ENCODE measurements around the gene CDKAL1.
"Not testable (repeated sequence)": the region's sequence is repeated elsewhere in the genome, so short reads cannot be mapped to it uniquely, and the experiment has no call there.

CDKAL1 gene

GRCh38 chr6:21220271-21220987 is 686.2 kb downstream of the CDKAL1 start:
- H3K4me3 ChIP-seq (ENCODE audit: low read depth, low read length), result no peak overlapping the region

DNA sequence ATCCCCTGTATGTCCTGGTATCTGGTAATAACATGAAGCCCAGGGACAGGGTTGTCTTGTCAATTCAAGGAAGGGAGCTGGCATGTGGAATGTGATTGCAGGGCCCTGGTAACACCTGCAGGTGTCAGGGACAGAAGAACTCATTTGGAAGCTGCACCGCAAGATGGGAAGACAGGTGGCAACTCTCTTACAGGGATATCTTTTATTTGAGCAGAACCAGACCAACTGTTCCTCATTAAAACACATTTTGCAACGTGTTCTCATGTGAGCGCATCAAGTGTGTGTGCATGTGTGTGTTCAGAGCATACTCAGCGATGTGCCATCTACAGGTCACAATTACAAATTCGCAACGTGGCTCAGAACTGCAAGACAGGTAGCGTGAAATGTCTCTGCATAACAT is 688.4 kb downstream of the CDKAL1 start:
- no peak overlapping the region for H3K4me3 ChIP-seq (ENCODE audit: low read depth, low read length)

DNA sequence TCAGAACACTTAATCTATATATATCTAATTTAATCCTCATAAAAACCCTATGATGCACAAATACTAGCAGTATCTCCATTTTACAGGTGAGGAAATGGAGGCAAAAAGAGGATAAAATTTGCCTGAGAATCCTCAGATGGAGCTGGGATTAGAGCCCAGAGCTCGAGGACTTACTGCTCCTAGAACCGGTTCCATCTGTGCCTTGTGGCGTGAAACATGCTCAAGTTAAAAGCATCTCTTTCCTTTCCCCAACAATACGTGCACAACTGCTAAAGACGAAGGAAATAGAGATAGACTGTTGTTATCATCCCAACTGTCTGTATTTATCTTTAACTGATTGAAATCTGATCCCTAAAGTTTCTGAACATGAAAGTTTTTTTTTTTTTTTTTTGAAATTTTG is 691.7 kb downstream of the CDKAL1 start:
- H3K4me3 ChIP-seq (ENCODE audit: low read depth, low read length), result no peak overlapping the region

- H3K4me3 ChIP-seq (ENCODE audit: low read depth, low read length), result no peak overlapping the region
Observed at GRCh38 chr6:21227486-21227885, 693.2 kb downstream of the CDKAL1 start.

DNA sequence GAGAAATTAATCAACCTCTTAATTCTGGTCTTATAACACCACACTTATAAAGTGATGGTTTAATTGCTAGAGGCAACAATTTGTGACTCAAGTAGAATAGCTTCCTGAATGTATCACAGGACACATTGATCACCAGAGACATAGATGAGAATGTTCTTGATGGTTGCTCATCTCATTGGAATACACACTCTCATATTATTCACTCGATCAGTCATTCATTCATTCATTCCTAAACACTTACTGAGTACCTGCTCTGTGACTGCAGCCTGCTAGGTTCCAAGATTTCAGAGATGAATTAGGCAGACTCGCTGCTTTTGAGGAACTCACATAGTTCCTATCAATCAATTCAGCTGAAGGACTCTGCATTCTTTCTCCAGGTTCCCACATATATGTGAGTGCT is 694.2 kb downstream of the CDKAL1 start:
- H3K4me3 ChIP-seq (ENCODE audit: low read depth, low read length), result no peak overlapping the region

DNA sequence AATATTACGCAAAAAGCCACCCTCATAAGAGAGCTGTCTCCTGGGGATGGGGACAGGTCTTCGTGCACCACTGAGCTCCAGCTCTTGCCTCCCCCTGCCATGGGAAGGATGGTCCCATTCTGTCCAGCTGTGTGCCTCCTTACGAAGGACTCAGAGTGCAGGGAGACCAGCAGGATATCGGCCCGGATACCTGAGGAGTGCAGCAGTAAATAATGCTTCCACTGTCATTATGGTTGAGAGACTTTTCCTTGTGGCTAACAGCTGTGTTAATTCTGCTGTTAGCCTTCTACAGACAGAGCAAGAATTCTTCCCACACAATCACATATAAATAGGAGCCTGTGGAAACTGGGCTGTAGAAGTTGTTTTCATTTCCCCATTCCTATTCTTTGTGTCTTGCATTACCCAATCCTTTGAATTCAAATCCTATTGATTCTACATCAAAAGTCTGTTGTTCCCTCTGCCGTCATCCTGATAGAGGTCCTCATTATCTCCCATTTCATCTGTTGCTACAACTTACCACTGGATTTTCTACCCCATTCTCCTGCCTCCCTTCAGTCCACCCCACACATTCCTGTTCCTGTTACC is 694.7 kb downstream of the CDKAL1 start:
- no peak overlapping the region for H3K4me3 ChIP-seq (ENCODE audit: low read depth, low read length)

DNA sequence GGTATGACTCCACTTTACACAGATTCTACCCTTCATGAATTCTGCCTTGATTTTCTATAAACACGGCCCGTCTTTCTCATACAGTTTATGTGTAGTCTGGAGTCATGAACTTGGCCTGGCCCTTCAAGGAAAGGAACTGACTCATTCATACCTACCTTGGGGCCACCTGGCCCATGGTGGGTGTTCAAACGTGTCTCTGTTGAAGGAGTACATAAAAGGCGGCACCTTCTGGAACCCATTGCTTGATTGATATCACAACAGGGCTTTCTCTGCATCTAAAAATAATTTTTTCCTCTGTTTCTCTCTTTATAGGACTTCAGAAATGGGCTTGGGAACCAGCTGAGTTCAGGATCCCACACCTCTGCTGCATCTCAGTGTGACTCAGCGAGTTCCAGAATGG is 696.3 kb downstream of the CDKAL1 start:
- no peak overlapping the region for H3K4me3 ChIP-seq (ENCODE audit: low read depth, low read length)

DNA sequence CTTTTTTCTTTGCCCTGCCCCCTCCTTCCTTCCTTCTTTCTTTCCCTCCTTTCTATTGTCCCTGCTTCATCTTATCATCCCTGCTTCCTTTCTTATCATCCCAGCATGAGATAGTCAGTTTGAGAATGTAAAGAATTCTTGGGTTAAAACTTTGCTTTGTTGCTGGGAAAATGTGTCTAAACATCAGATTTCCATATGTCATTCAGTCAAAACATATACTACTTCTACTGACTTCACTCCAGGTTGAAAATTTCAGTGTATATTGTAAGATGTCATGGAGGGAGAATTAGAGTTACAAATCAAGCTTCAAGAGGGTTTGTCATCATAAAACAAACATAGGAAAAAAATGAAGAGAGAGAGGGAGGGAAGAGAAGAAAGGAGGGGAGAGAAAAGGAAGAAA is 700.9 kb downstream of the CDKAL1 start:
- H3K4me3 ChIP-seq (ENCODE audit: low read depth, low read length), result no peak overlapping the region

GRCh38 chr6:21238208-21238607 is 704.0 kb downstream of the CDKAL1 start:
- H3K4me3 ChIP-seq (ENCODE audit: low read depth, low read length), result no peak overlapping the region

- H3K4me3 ChIP-seq (ENCODE audit: low read depth, low read length), result no peak overlapping the region
Observed at GRCh38 chr6:21240709-21241108, 706.5 kb downstream of the CDKAL1 start.

DNA sequence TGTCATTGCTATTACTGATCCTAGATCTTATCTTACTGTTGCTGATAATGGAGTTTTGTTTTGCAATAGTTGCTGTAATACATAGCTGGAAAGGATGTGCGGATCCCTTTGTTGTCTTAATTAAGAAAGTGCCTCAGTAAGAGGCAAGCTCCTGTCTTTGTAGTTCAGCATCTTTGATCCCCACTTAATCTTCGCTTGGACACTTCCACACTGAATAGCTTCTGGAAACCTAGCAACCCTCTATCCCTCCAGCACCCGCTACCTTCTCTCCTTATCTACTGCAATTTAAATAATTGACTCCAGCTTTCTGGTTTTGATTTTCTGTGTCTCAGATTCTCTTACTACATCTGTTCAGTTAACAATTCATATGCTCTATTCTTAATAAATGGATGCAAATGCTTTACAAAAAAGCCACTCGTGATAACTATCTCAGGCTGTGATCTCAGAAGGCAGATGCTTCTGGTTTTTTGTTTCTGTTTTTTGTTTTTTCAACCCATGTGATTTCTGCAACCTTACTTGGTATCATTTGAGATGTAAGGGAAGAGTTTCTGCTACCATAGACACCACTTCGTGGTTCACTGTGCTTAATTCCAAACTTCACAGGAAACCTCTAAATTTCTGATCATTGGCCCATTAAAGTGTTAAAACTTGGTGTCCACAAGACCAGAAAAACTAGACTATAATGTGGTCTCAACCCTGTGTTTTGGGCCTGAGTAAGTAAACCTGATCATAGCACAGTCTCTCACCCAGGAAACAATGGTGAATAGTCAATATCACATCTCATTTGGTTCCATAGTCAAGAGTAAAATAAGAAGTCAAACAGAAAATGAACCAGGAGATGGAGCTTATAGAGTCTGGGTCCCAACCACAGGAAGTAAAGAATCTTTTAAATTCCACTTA is 707.2 kb downstream of the CDKAL1 start:
- H3K4me3 ChIP-seq (ENCODE audit: low read depth, low read length), result no peak overlapping the region

- no peak overlapping the region for H3K4me3 ChIP-seq (ENCODE audit: low read depth, low read length)
Observed at GRCh38 chr6:21244897-21245470, 710.7 kb downstream of the CDKAL1 start.

DNA sequence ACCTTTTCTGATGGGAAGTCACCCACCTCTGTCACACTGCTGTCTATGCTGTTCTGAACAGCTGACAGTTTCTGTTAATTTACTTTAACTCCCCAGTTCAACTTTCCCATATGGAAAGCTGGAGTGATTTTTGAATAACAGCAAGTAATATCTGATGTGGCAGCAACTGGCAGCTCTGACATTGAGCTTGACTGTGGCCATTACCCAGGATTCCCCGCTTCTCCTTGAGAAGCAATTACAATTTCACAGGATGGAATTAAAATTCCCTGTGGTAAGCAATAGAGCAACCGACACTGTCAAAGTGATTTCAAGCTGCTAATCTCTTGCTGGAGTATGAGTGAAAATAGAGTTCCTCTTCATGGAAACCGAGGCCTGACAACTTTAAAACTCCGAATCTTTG is 711.2 kb downstream of the CDKAL1 start:
- H3K4me3 ChIP-seq (ENCODE audit: low read depth, low read length), result no peak overlapping the region

DNA sequence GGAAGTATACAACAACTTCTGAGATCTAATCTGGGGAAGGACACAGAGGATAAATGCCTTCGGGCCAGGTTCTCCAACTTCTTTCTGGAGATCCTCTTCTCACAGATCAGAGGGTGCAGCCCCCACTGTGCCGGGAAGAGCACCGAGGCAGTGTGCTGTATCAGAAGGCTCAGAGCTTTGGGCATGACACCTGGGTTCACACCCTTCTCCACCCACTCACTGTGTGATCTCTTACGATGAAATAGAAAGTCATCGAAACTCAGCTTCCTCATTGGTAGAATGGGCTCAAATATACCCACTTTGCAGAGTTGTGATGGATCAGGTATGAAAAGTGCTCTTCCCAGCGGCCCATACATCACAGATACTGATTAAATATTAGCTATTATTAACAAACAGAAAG is 711.8 kb downstream of the CDKAL1 start:
- H3K4me3 ChIP-seq (ENCODE audit: low read depth, low read length), result no peak overlapping the region

DNA sequence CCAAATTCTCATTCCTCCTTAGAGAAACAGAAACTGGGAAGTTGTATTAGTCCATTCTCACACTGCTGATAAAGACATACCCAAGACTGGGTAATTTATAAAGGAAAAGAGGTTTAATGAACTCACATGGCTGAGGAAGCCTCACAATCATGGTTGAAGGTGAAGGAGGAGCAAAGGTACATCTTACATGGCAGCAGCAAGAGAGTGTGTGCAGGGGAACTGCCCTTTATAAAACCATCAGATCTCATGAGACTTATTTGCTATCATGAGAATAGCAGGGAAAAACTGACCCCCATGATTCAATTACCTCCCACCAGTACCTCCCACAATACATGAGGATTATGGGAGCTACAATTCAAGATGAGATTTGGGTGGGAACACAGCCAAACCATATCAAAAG is 720.2 kb downstream of the CDKAL1 start:
- not testable (repeated sequence) for H3K4me3 ChIP-seq (ENCODE audit: low read depth, low read length)

DNA sequence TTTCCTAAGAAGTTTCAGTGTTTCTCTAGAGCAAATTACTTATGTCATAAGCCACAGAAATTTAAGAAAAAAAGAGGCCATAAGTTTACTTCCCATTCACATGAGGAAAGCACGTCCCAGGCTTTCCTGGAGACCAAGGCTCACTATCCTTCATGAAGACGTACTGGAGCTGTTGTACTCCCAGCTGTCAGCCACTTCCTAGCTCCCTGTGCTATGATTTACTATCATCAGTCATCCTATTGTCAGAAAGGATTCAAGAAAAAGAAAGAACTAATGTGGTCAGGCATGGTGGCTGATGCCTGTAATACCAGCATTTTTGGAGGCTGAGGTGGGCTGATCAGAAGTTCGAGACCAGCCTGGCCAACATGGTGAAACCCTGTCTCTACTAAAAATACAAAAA is 721.9 kb downstream of the CDKAL1 start:
- no peak overlapping the region for H3K4me3 ChIP-seq (ENCODE audit: low read depth, low read length)

DNA sequence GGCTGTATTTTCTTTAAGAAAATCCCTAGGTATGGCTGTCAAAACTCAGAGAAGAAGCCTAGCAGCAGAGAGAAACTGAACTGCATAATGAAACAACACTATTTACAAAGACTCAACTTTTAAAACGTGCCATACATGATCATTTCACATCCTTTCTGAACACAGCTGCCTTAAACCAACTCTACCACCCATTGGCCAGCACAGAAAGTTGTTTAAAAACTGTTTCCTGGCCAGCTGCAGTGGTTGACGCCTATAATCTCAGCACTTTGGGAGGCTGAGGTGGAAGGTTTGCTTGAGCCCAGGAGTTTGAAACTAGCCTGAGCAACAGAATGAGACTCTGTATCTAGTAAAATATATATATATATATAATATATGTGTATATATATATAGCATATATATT is 722.9 kb downstream of the CDKAL1 start:
- H3K4me3 ChIP-seq (ENCODE audit: low read depth, low read length), result no peak overlapping the region

DNA sequence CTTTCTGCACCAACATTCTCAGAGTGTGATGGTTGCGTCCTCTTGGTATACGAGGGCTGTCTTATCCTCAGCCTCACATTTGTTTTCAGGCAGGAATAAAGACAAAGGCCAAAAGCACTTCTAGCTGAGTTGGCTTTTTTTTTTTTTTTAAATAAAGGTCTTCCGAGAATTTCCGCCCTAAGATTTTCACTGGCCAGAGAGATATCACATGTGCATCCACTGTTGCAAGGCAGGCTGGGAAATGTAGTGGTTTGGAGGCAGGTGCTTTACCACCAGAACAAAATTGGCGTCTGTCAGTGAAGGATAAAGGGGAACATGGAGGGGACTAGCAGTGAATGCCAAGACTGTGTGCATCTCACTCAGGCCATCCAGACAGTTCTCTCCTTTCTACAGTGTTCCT is 724.4 kb downstream of the CDKAL1 start:
- no peak overlapping the region for H3K4me3 ChIP-seq (ENCODE audit: low read depth, low read length)

- H3K4me3 ChIP-seq (ENCODE audit: low read depth, low read length), result no peak overlapping the region
Observed at GRCh38 chr6:21259660-21260059, 725.4 kb downstream of the CDKAL1 start.

GRCh38 chr6:21262504-21262903 is 728.2 kb downstream of the CDKAL1 start:
- no peak overlapping the region for H3K4me3 ChIP-seq (ENCODE audit: low read depth, low read length)

DNA sequence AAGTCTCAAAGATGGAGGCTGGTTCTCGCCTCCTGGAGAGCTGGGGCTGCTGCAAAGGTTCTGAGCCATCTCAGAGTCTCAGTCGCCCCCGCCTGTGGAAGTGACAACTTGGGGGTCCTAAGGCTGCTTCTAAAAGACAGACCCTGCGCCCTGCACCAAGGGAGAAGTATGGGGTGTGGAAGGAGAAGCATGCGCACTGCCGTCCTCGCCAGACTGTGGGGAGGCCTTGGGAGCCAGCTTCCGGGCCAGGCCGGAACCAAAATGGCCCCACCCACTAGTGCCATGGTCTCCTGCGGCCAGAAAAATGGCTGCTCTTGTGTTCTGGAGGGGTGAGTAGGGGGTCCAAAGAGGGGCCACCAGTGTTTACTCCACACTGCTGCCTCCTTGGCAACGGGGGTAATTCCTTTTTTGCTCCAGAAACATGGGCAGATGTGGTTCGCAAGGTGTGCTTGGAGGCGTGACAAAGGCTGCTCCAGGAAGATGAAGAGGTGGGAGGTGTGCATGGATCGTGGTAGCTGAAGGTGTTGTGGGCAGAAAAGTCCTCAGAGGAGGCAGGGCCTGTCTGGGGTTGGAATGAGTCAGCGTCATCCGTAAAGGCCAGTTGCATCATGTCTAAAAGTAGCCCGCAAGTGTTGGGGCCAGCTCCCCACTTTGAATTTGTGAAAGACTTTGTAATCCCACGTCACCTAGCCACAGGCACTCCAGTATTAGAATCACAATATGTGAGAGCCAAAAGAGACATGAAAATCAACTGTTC is 729.5 kb downstream of the CDKAL1 start:
- no peak overlapping the region for H3K4me3 ChIP-seq (ENCODE audit: low read depth, low read length)
